ENCODE data around the gene AFP. TPM values are rescaled to one million over a fixed set of nuclear protein-coding genes. Genes with fewer than 3 reads are reported as not detected.

Gene AFP
- total RNA-seq, 1 experiment from 2014 or later: 4.9 TPM

- Mint-ChIP-seq H3K27ac (no peak overlapping the region), H3K4me1 (no peaks in the 10 kb centered on the region), H3K4me3 (no peak overlapping the region), H3K9me3 (no peaks in the 10 kb centered on the region), H3K27me3 (ENCODE audit: low read depth) (no peaks in the 10 kb centered on the region), H3K36me3 (ENCODE audit: insufficient read depth in 1 of 3, low read depth in 3 of 3) (no peaks in the 10 kb centered on the region)
- no peak overlapping the region for H3K23ac ChIP-seq (ENCODE audit: insufficient read length, low read depth, low read length)
- H3T11ph ChIP-seq (ENCODE audit: low read length): no peak overlapping the region
- H2BK12ac ChIP-seq (ENCODE audit: insufficient read length, low read depth, low read length): no peak overlapping the region
- no peaks in the 10 kb centered on the region for H3K4me1 ChIP-seq (ENCODE audit: insufficient read depth, low read length)
- no CpG with 5 or more reads among the region's 3 CpGs for WGBS (ENCODE audit: extremely low coverage, insufficient read length, low lambda C conversion rate)
- no peaks in the 10 kb centered on the region for H3K79me2 ChIP-seq (ENCODE audit: insufficient read depth, low read length)
- no peaks in the 10 kb centered on the region for H3K23me2 ChIP-seq (ENCODE audit: insufficient read length, low read depth, low read length, poor library complexity, severe bottlenecking)
- no peak overlapping the region for H3K9ac ChIP-seq (ENCODE audit: extremely low read depth, insufficient read length, low read length)
- no peak overlapping the region for H2BK5ac ChIP-seq (ENCODE audit: insufficient read length, low read length)
- no peak overlapping the region for H3K18ac ChIP-seq (ENCODE audit: insufficient read length, low read depth, low read length)
- H3K14ac ChIP-seq (ENCODE audit: insufficient read depth, low read length): no peak overlapping the region
- H3K27me3 ChIP-seq (ENCODE audit: insufficient read depth, low read length): no peaks in the 10 kb centered on the region
- no peak overlapping the region for H3K56ac ChIP-seq (ENCODE audit: insufficient read length, low read depth, low read length)
- no peaks in the 10 kb centered on the region for H4K20me1 ChIP-seq (ENCODE audit: control insufficient read depth, insufficient read depth, insufficient read length)
- H4K8ac ChIP-seq (replicated peaks; ENCODE audit: insufficient read length, low read depth, low read length): no peak overlapping the region
- H2AK5ac ChIP-seq (ENCODE audit: insufficient read length, low read length): no peak overlapping the region
- no peak for TF ChIP-seq CTCF (conservative IDR thresholded peaks at IDR 0.05)
- no peak overlapping the region for H4K91ac ChIP-seq (ENCODE audit: insufficient read length, low read depth, low read length)
- H4K5ac ChIP-seq (ENCODE audit: insufficient read length, low read depth, low read length): no peak overlapping the region
- H2AFZ ChIP-seq (ENCODE audit: low read length): no peak overlapping the region
- H3K79me1 ChIP-seq (ENCODE audit: insufficient read depth, low read depth, low read length, poor library complexity, severe bottlenecking): no peaks in the 10 kb centered on the region
- no peak overlapping the region for H3K4me2 ChIP-seq (ENCODE audit: insufficient read depth, insufficient read length, low read length)
- DNase-seq: no peak
- H3K4ac ChIP-seq (ENCODE audit: low read depth, low read length): no peak overlapping the region
- no peak overlapping the region for H3K27ac ChIP-seq (ENCODE audit: insufficient read length, low read depth, low read length)
- no peak overlapping the region for H2BK15ac ChIP-seq (ENCODE audit: low read depth, low read length)
- no peaks in the 10 kb centered on the region for H3K9me3 ChIP-seq (ENCODE audit: control insufficient read depth, low read depth, low read length)
- H2BK20ac ChIP-seq (ENCODE audit: low read depth, low read length, poor library complexity, severe bottlenecking): no peak overlapping the region
- H2BK120ac ChIP-seq (ENCODE audit: low read depth, low read length, poor library complexity, severe bottlenecking): no peak overlapping the region
Observed at GRCh38 chr4:73426666-73427065, 9.4 kb upstream of the AFP start.
